ENCODE results near the gene DNAJC5. TPM values are rescaled to one million over a fixed set of nuclear protein-coding genes. Genes with fewer than 3 reads are reported as not detected.
A peak's percentile ranks its signal among the peaks of the same experiment; 100 is the strongest.

The DNAJC5 gene
- total and polyA plus RNA-seq, 2 experiments from 2014 or later, result 7.1 to 33.5 TPM

GRCh38 chr20:63956664-63957003 lies 61.7 kb downstream of the DNAJC5 start (continued):
- TF ChIP-seq REST (IDR thresholded peaks at IDR 0.05; ENCODE audit: unreplicated experiment), result no peak
- no peak for TF ChIP-seq ZNF331 (CRISPR knock-in tag; IDR thresholded peaks at IDR 0.05; ENCODE audit: low read depth)
- no peak for TF ChIP-seq STAT1 (IDR thresholded peaks at IDR 0.05; ENCODE audit: unreplicated experiment)
- no peak for TF ChIP-seq JUNB (IDR thresholded peaks at IDR 0.05; ENCODE audit: unreplicated experiment)
- no peak for TF ChIP-seq CTCF (conservative IDR thresholded peaks at IDR 0.05; ENCODE audit: low read depth in 2 of 2)

DNA sequence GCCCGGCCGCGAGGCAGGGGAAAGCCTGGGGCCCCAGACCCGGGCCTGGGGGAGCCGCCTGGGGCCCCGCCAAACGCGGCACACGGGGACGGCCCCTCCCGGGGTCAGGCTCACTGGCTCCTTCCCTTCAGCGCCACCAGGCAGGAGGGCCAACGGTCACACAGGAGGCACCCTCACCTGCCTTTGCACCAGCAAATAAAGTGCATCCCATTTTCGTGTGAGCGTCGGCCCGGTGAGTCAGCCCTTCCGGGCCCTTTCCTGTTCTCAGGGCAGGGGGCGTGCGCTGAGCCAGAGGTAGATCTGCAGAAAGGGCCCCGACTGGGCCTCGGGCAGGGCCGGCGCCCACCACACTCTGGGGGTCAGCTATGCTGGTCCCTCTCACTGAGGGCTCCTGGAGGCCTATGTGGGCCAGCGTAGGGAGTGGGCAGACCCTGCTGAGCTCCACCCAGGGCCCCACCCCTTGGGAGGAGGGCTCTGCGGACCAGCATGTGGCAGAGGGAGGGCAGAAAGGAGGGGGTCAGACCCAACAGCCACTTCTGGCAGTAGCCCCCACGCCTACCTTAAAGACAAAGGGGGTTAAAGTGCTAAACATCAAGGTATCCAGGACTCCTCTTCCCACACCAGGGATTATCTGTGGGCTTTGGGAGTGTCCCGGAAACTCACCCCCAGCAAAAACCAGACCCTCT lies 62.2 kb downstream of the DNAJC5 start:
- Mint-ChIP-seq H3K4me1 (peaks cover 34% of the 10 kb centered on the region), H3K27ac (peak overlapping the region; percentile 95), H3K36me3 (ENCODE audit: low read depth) (peaks cover 22% of the 10 kb centered on the region), H3K9me3 (no peaks in the 10 kb centered on the region), H3K4me3 (peak overlapping the region; percentile 83), H3K27me3 (ENCODE audit: insufficient read depth, low read depth, poor library complexity) (peaks cover 16% of the 10 kb centered on the region)
- Histone ChIP-seq H3K79me2 (replicated peaks; ENCODE audit: insufficient read depth) (peaks cover 37% of the 10 kb centered on the region), H3K4me3 (peak overlapping the region; percentile 91), H3F3A (replicated peaks; ENCODE audit: low read depth) (0 out of 2 replicates have a peak, but pooled peaks cover 11% of the 10 kb centered on the region), H3K4me2 (peak overlapping the region; percentile 99), H3K27ac (ENCODE audit: low read depth) (peak overlapping the region; percentile 90), H2AFZ (peak overlapping the region; percentile 25; the same call in 1 of the 2 replicates), H4K20me1 (replicated peaks; ENCODE audit: insufficient read depth) (peaks cover 17% of the 10 kb centered on the region), H3K27me3 (ENCODE audit: insufficient read depth) (no peaks in the 10 kb centered on the region), H3K36me3 (ENCODE audit: insufficient read depth) (no peaks in the 10 kb centered on the region), H3K9me2 (ENCODE audit: insufficient read depth) (no peaks in the 10 kb centered on the region), H3K4me1 (ENCODE audit: insufficient read depth) (peaks cover 18% of the 10 kb centered on the region)
- peak; percentile 83 for DNase-seq (ENCODE audit: low spot score)
- ATAC-seq, result peak; percentile 63
- TF ChIP-seq CREB1 (CRISPR knock-in tag; IDR thresholded peaks at IDR 0.05; ENCODE audit: low read depth) (0 out of 2 replicates have a peak, but pooled peaks have one; percentile 3), POLR2AphosphoS5 (IDR thresholded peaks at IDR 0.05; ENCODE audit: low read depth) (peak; percentile 90), ZNF114 (CRISPR knock-in tag; IDR thresholded peaks at IDR 0.05) (no peak), NANOG (IDR thresholded peaks at IDR 0.05; ENCODE audit: borderline replicate concordance) (no peak), EZH2phosphoT487 (IDR thresholded peaks at IDR 0.05; ENCODE audit: unreplicated experiment) (no peak), EZH2 (IDR thresholded peaks at IDR 0.05; ENCODE audit: low read depth, unreplicated experiment) (no peak)
- TF ChIP-seq, protein P1, sequence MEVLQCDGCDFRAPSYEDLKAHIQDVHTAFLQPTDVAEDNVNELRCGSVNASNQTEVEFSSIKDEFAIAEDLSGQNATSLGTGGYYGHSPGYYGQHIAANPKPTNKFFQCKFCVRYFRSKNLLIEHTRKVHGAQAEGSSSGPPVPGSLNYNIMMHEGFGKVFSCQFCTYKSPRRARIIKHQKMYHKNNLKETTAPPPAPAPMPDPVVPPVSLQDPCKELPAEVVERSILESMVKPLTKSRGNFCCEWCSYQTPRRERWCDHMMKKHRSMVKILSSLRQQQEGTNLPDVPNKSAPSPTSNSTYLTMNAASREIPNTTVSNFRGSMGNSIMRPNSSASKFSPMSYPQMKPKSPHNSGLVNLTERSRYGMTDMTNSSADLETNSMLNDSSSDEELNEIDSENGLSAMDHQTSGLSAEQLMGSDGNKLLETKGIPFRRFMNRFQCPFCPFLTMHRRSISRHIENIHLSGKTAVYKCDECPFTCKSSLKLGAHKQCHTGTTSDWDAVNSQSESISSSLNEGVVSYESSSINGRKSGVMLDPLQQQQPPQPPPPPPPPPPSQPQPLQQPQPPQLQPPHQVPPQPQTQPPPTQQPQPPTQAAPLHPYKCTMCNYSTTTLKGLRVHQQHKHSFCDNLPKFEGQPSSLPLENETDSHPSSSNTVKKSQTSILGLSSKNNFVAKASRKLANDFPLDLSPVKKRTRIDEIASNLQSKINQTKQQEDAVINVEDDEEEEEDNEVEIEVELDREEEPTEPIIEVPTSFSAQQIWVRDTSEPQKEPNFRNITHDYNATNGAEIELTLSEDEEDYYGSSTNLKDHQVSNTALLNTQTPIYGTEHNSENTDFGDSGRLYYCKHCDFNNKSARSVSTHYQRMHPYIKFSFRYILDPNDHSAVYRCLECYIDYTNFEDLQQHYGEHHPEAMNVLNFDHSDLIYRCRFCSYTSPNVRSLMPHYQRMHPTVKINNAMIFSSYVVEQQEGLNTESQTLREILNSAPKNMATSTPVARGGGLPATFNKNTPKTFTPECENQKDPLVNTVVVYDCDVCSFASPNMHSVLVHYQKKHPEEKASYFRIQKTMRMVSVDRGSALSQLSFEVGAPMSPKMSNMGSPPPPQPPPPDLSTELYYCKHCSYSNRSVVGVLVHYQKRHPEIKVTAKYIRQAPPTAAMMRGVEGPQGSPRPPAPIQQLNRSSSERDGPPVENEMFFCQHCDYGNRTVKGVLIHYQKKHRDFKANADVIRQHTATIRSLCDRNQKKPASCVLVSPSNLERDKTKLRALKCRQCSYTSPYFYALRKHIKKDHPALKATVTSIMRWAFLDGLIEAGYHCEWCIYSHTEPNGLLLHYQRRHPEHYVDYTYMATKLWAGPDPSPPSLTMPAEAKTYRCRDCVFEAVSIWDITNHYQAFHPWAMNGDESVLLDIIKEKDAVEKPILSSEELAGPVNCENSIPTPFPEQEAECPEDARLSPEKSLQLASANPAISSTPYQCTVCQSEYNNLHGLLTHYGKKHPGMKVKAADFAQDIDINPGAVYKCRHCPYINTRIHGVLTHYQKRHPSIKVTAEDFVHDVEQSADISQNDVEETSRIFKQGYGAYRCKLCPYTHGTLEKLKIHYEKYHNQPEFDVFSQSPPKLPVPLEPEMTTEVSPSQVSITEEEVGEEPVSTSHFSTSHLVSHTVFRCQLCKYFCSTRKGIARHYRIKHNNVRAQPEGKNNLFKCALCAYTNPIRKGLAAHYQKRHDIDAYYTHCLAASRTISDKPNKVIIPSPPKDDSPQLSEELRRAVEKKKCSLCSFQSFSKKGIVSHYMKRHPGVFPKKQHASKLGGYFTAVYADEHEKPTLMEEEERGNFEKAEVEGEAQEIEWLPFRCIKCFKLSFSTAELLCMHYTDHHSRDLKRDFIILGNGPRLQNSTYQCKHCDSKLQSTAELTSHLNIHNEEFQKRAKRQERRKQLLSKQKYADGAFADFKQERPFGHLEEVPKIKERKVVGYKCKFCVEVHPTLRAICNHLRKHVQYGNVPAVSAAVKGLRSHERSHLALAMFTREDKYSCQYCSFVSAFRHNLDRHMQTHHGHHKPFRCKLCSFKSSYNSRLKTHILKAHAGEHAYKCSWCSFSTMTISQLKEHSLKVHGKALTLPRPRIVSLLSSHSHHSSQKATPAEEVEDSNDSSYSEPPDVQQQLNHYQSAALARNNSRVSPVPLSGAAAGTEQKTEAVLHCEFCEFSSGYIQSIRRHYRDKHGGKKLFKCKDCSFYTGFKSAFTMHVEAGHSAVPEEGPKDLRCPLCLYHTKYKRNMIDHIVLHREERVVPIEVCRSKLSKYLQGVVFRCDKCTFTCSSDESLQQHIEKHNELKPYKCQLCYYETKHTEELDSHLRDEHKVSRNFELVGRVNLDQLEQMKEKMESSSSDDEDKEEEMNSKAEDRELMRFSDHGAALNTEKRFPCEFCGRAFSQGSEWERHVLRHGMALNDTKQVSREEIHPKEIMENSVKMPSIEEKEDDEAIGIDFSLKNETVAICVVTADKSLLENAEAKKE (CRISPR knock-in tag; IDR thresholded peaks at IDR 0.05), result no peak
- TF ChIP-seq, protein P2, sequence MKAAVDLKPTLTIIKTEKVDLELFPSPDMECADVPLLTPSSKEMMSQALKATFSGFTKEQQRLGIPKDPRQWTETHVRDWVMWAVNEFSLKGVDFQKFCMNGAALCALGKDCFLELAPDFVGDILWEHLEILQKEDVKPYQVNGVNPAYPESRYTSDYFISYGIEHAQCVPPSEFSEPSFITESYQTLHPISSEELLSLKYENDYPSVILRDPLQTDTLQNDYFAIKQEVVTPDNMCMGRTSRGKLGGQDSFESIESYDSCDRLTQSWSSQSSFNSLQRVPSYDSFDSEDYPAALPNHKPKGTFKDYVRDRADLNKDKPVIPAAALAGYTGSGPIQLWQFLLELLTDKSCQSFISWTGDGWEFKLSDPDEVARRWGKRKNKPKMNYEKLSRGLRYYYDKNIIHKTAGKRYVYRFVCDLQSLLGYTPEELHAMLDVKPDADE (IDR thresholded peaks at IDR 0.05), result peak; percentile 24
